ENCODE measurements around the gene FOXE1. TPM values are rescaled to one million over a fixed set of nuclear protein-coding genes. Genes with fewer than 3 reads are reported as not detected.

FOXE1 gene
- total and polyA plus RNA-seq, 2 of the 13 experiments (the other 11 are each of a cell fraction or from before 2014, with no cell fraction given) = not detected

DNA sequence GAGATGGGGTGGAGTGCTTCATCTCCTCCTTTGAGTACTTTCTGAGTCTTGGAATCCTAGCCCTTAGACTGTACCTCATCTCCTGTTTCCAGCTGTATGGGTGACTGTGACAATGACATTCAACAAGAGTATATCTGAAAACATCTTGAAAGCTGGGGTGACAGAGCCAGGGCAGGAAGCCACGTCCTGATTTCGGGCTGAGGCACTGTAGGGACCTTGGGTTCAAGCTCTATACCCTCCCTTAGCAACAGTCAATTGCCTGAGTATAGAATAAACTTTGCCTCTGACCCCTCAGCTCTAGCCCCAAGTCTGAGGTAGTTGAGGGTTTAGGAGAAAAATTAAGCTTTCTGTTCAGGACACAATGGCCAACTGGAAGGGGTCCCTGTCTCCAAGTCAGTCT, 6.3 kb downstream of the FOXE1 start:
- H3K4me2 ChIP-seq (ENCODE audit: low read depth, low read length) = no peak overlapping the region
- H3K4me3 ChIP-seq (replicated peaks in 1 of 3; ENCODE audit: insufficient read depth in 1 of 3, low read depth in 2 of 3, low read length in 3 of 3) = no peak overlapping the region
- no peak overlapping the region for H3K27ac ChIP-seq (ENCODE audit: extremely low read length, insufficient read depth, low read length)
- no peaks in the 10 kb centered on the region for H4K20me1 ChIP-seq (ENCODE audit: insufficient read depth, low read length)
- H3K4me1 ChIP-seq (ENCODE audit: insufficient read depth, low read length) = no peaks in the 10 kb centered on the region; the same call in 1 of the 2 replicates
- no peak for ATAC-seq
- POLR2A ChIA-PET = no interaction called here
- CTCF ChIA-PET (ENCODE audit: low intra/inter-chr PET ratio, low total read pairs) = no interaction called here
- 0% methylated on average over 2 of the region's 2 CpGs for WGBS (ENCODE audit: low lambda C conversion rate)
- H3K9ac ChIP-seq (ENCODE audit: insufficient read depth, low read depth, low read length) = no peak overlapping the region
- no peak for DNase-seq (ENCODE audit: low spot score)
- no peak for FAIRE-seq
- H3K27me3 ChIP-seq (ENCODE audit: control insufficient read depth in 1 of 2, insufficient read depth in 2 of 2, low read length in 2 of 2) = peaks cover 6 to 43% of the 10 kb centered on the region in 2 experiments; a peak in 4 of 5 replicates
- no peaks in the 10 kb centered on the region for H3K79me2 ChIP-seq (ENCODE audit: insufficient read depth, low read length)
- no peaks in the 10 kb centered on the region for H3K36me3 ChIP-seq (replicated peaks in 1 of 2; ENCODE audit: control insufficient read depth in 1 of 2, insufficient read depth in 2 of 2, low read length in 2 of 2)
- no TSS peak for BruUV-seq (replicated peaks)
- in situ Hi-C loops (cut with HindIII; ENCODE audit: extremely low pct_ligation_motif_present, low pct_unique_long_range_greater_than_20kb) (no loop called here), intact Hi-C loops (cut with micrococcal nuclease; ENCODE audit: unreplicated experiment) (no loop called here)
- no peak overlapping the region for H2AFZ ChIP-seq (ENCODE audit: low read length)
- no peaks in the 10 kb centered on the region for H3K9me3 ChIP-seq (ENCODE audit: low read length)
- TF ChIP-seq, protein P1, sequence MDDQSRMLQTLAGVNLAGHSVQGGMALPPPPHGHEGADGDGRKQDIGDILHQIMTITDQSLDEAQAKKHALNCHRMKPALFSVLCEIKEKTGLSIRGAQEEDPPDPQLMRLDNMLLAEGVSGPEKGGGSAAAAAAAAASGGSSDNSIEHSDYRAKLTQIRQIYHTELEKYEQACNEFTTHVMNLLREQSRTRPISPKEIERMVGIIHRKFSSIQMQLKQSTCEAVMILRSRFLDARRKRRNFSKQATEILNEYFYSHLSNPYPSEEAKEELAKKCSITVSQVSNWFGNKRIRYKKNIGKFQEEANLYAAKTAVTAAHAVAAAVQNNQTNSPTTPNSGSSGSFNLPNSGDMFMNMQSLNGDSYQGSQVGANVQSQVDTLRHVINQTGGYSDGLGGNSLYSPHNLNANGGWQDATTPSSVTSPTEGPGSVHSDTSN (CRISPR knock-in tag; IDR thresholded peaks at IDR 0.05; ENCODE audit: borderline replicate concordance) = no peak
- no peak for TF ChIP-seq JUN (CRISPR knock-in tag; IDR thresholded peaks at IDR 0.05)
- TF ChIP-seq, protein P2, sequence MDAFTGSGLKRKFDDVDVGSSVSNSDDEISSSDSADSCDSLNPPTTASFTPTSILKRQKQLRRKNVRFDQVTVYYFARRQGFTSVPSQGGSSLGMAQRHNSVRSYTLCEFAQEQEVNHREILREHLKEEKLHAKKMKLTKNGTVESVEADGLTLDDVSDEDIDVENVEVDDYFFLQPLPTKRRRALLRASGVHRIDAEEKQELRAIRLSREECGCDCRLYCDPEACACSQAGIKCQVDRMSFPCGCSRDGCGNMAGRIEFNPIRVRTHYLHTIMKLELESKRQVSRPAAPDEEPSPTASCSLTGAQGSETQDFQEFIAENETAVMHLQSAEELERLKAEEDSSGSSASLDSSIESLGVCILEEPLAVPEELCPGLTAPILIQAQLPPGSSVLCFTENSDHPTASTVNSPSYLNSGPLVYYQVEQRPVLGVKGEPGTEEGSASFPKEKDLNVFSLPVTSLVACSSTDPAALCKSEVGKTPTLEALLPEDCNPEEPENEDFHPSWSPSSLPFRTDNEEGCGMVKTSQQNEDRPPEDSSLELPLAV (CRISPR knock-in tag; conservative IDR thresholded peaks at IDR 0.05; ENCODE audit: low read depth) = no peak
- TF ChIP-seq, protein P3, sequence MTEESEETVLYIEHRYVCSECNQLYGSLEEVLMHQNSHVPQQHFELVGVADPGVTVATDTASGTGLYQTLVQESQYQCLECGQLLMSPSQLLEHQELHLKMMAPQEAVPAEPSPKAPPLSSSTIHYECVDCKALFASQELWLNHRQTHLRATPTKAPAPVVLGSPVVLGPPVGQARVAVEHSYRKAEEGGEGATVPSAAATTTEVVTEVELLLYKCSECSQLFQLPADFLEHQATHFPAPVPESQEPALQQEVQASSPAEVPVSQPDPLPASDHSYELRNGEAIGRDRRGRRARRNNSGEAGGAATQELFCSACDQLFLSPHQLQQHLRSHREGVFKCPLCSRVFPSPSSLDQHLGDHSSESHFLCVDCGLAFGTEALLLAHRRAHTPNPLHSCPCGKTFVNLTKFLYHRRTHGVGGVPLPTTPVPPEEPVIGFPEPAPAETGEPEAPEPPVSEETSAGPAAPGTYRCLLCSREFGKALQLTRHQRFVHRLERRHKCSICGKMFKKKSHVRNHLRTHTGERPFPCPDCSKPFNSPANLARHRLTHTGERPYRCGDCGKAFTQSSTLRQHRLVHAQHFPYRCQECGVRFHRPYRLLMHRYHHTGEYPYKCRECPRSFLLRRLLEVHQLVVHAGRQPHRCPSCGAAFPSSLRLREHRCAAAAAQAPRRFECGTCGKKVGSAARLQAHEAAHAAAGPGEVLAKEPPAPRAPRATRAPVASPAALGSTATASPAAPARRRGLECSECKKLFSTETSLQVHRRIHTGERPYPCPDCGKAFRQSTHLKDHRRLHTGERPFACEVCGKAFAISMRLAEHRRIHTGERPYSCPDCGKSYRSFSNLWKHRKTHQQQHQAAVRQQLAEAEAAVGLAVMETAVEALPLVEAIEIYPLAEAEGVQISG (CRISPR knock-in tag; IDR thresholded peaks at IDR 0.05) = no peak
- no peak for TF ChIP-seq YEATS4 (CRISPR knock-in tag; IDR thresholded peaks at IDR 0.05; ENCODE audit: borderline replicate concordance)
- no peak for TF ChIP-seq ZNF124 (CRISPR knock-in tag; IDR thresholded peaks at IDR 0.05)
- TF ChIP-seq, protein P4, sequence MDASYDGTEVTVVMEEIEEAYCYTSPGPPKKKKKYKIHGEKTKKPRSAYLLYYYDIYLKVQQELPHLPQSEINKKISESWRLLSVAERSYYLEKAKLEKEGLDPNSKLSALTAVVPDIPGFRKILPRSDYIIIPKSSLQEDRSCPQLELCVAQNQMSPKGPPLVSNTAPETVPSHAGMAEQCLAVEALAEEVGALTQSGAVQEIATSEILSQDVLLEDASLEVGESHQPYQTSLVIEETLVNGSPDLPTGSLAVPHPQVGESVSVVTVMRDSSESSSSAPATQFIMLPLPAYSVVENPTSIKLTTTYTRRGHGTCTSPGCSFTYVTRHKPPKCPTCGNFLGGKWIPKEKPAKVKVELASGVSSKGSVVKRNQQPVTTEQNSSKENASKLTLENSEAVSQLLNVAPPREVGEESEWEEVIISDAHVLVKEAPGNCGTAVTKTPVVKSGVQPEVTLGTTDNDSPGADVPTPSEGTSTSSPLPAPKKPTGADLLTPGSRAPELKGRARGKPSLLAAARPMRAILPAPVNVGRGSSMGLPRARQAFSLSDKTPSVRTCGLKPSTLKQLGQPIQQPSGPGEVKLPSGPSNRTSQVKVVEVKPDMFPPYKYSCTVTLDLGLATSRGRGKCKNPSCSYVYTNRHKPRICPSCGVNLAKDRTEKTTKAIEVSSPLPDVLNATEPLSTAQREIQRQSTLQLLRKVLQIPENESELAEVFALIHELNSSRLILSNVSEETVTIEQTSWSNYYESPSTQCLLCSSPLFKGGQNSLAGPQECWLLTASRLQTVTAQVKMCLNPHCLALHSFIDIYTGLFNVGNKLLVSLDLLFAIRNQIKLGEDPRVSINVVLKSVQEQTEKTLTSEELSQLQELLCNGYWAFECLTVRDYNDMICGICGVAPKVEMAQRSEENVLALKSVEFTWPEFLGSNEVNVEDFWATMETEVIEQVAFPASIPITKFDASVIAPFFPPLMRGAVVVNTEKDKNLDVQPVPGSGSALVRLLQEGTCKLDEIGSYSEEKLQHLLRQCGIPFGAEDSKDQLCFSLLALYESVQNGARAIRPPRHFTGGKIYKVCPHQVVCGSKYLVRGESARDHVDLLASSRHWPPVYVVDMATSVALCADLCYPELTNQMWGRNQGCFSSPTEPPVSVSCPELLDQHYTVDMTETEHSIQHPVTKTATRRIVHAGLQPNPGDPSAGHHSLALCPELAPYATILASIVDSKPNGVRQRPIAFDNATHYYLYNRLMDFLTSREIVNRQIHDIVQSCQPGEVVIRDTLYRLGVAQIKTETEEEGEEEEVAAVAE (CRISPR knock-in tag; IDR thresholded peaks at IDR 0.05; ENCODE audit: borderline replicate concordance) = no peak
